PC-3 (cell line): ENCODE results near the gene CUEDC2.

Source experiments
- EZH2 ChIP-seq: fragments of 300-600 bp; sonication (generic); IDR thresholded peaks from one replicate; pipeline ENCODE4 v1.6.1; 2017; ENCODE audit warnings: antibody characterized with exemption, mild to moderate bottlenecking, low read length; ENCODE audit not compliant: unreplicated experiment
- TF ChIP-seq, protein P1 (sequence below): fragments of 300-600 bp; sonication (generic); conservative IDR thresholded peaks from 2 replicates; pipeline ENCODE4 v1.5.1; 2017; ENCODE audit warnings: antibody characterized with exemption, low read depth, mild to moderate bottlenecking, low read length

DNA sequence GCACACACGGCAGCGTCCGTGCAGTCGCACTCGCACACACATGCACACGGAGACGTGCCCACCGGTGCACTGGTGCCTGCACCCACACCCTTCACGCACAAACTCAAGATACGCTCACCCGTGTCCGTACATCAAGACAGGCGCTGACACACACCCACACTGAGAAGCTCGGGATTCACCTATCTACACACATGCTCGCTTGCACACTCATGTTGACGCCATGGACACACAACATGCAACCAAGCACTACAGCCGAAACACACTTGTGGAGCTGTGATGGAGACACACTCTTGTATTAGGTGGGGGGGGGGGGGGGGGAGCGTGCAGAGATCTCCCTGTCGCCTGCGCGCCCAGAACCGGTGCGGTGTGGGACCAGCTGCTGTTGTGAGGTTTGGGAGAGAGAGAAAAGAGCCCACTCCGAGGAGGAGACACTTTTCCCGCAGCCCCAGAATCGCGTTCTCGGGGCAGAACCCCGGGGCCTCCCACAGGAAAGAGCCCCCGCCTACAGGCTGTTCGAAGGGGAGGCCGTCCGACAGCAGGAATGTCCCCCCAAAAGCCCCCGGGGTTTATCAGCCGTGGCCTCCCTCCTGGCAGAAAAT, 37.5 kb downstream of the CUEDC2 start:
- TF ChIP-seq, protein P1, sequence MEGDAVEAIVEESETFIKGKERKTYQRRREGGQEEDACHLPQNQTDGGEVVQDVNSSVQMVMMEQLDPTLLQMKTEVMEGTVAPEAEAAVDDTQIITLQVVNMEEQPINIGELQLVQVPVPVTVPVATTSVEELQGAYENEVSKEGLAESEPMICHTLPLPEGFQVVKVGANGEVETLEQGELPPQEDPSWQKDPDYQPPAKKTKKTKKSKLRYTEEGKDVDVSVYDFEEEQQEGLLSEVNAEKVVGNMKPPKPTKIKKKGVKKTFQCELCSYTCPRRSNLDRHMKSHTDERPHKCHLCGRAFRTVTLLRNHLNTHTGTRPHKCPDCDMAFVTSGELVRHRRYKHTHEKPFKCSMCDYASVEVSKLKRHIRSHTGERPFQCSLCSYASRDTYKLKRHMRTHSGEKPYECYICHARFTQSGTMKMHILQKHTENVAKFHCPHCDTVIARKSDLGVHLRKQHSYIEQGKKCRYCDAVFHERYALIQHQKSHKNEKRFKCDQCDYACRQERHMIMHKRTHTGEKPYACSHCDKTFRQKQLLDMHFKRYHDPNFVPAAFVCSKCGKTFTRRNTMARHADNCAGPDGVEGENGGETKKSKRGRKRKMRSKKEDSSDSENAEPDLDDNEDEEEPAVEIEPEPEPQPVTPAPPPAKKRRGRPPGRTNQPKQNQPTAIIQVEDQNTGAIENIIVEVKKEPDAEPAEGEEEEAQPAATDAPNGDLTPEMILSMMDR = no peak
- no peak for TF ChIP-seq EZH2
